Activated CD4-positive, alpha-beta T cell treated with anti-CD3 and anti-CD28 coated beads for 36 hours (primary cell): Measurements from ENCODE around the gene ERMAP. TPM values are rescaled to one million over a fixed set of nuclear protein-coding genes. Genes with fewer than 3 reads are reported as not detected.

Experiments used
- ATAC-seq: fragments of 200-7000 bp; cut with Tn5 transposase; one replicate; pipeline ENCODE4 v1.10.0; 2021; ENCODE audit warnings: mild to moderate bottlenecking, moderate library complexity
- CTCF ChIA-PET: fragments of 350-600 bp; sonication (Branson Sonifier 250); formaldehyde crosslinking; loops from one replicate; lab custom pipeline; 2021; ENCODE audit warnings: antibody characterized with exemption; lab: Charles Lee
- POLR2A ChIA-PET: fragments of 350-600 bp; sonication (Branson Sonifier 250); formaldehyde crosslinking; loops from one replicate; lab custom pipeline; 2021; ENCODE audit warnings: antibody characterized with exemption, inconsistent platforms; lab: Charles Lee
- DNase-seq: peaks from one replicate; pipeline ENCODE4 v3.0.0-alpha.2; 2020
- H3K27ac Mint-ChIP-seq: one replicate; pipeline ENCODE4 v1.8.0; 2021; ENCODE audit warnings: mixed read lengths
- H3K27me3 Mint-ChIP-seq: one replicate; pipeline ENCODE4 v1.8.0; 2021; ENCODE audit warnings: mixed read lengths
- H3K36me3 Mint-ChIP-seq: one replicate; pipeline ENCODE4 v1.8.0; 2021; ENCODE audit warnings: low read depth, mixed read lengths
- H3K4me1 Mint-ChIP-seq: one replicate; pipeline ENCODE4 v1.8.0; 2021; ENCODE audit warnings: mixed read lengths
- H3K4me3 Mint-ChIP-seq: one replicate; pipeline ENCODE4 v1.8.0; 2021; ENCODE audit warnings: mild to moderate bottlenecking, moderate library complexity, mixed read lengths
- H3K9me3 Mint-ChIP-seq: one replicate; pipeline ENCODE4 v1.8.0; 2021; ENCODE audit warnings: low read depth, mixed read lengths
- intact Hi-C, 2 experiments: fragments of 100-400 bp; cut with DNase I in 1 of 2; cut with micrococcal nuclease in 1 of 2; formaldehyde crosslinking; loops; one replicate each; pipeline versions ENCODE4 v1.14.2 to v1.15.1; 2022 to 2024; cut with DNase I, micrococcal nuclease
- total RNA-seq, 2 experiments: library from RNA; stranded (reverse); gene quantifications; one replicate each; pipeline ENCODE4 v1.2.3, GENCODE V29; 2021

ERMAP gene
- total RNA-seq, 2 experiments from 2014 or later, result 4.5 to 6.4 TPM

DNA sequence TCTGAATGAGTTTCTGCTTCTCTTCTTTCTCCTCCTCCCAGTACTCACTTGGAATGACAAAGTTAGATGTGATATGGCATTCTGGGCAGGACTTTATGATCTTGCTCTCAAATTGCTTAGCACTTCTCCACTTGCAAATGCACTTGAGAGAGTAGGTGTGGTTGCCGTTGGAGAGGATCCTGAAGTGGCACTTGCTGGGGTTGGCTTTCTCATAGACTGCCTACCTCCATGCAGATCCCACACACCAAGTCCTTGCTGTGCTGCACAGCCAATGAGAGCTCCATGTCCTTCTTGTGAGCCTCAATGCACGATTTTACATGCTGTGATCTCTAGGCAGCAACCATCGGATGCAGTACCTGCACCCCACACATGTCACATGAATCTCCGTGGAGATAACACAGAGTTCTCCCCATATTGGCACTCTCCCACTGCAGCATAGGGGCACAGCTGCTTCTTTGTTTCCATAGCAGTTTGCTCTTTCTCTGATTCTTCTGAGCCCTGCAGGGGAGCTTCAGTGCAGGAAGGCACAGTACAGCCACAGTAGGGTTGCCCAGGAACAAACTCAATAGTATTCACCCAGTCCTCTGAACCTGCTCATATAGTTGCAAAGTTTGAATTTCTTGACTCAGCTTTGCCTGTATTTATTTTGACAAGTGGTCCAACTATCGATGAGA, 74.7 kb downstream of the ERMAP start:
- ATAC-seq (no peak), DNase-seq (no peak)
- H3K9me3 Mint-ChIP-seq, result peaks cover 4% of the 10 kb centered on the region
- no peaks in the 10 kb centered on the region for H3K27me3 Mint-ChIP-seq
- no peaks in the 10 kb centered on the region for H3K36me3 Mint-ChIP-seq
- ChIA-PET CTCF (interaction anchor here (0.5 to 0.6 kb wide), 2 partner anchors 284 to 579 kb away, joined by 3 read pairs; no protein-coding TSS in a partner anchor), POLR2A (no interaction called here)
- no peak overlapping the region for H3K27ac Mint-ChIP-seq
- no peaks in the 10 kb centered on the region for H3K4me1 Mint-ChIP-seq
- intact Hi-C loops, result no loop called here
- H3K4me3 Mint-ChIP-seq, result no peak overlapping the region

Other genes starting within 250 kb of the ERMAP start
- gene PPIH, start 158.7 kb upstream of the ERMAP start, total RNA-seq, result 100 to 1,000 TPM; 111 to 114 TPM
- 1,000 to 10,000 TPM; 1,224 to 1,435 TPM for gene YBX1, start 134.7 kb upstream of the ERMAP start, total RNA-seq
- gene CLDN19, start 76.9 kb upstream of the ERMAP start, total RNA-seq, result not detected
- gene P3H1, start 50.1 kb upstream of the ERMAP start, total RNA-seq, result 10 to 100 TPM; 24.3 to 28.8 TPM
- gene C1orf50, start 49.9 kb upstream of the ERMAP start, total RNA-seq, result 1 to 10 TPM; 4.0 to 8.0 TPM
- under 1 TPM; 0.19 to 0.48 TPM for gene TMEM269, start 32.1 kb upstream of the ERMAP start, total RNA-seq
- 10 to 100 TPM; 14.5 to 14.6 TPM for gene SVBP, start 275 bp downstream of the ERMAP start, total RNA-seq
- 10 to 100 TPM; 10.5 to 11.7 TPM for gene ZNF691, start 29.5 kb downstream of the ERMAP start, total RNA-seq
- gene SLC2A1, start 141.7 kb downstream of the ERMAP start, total RNA-seq, result 100 to 1,000 TPM; 115 to 125 TPM